GM18861 (cell line): ENCODE measurements around the gene ARL14.

Source experiments
- ATAC-seq: cut with Tn5 transposase; IDR thresholded peaks from one replicate; pipeline ENCODE4 v1.9.1; 2021; ENCODE audit not compliant: unreplicated experiment

Gene ARL14

DNA sequence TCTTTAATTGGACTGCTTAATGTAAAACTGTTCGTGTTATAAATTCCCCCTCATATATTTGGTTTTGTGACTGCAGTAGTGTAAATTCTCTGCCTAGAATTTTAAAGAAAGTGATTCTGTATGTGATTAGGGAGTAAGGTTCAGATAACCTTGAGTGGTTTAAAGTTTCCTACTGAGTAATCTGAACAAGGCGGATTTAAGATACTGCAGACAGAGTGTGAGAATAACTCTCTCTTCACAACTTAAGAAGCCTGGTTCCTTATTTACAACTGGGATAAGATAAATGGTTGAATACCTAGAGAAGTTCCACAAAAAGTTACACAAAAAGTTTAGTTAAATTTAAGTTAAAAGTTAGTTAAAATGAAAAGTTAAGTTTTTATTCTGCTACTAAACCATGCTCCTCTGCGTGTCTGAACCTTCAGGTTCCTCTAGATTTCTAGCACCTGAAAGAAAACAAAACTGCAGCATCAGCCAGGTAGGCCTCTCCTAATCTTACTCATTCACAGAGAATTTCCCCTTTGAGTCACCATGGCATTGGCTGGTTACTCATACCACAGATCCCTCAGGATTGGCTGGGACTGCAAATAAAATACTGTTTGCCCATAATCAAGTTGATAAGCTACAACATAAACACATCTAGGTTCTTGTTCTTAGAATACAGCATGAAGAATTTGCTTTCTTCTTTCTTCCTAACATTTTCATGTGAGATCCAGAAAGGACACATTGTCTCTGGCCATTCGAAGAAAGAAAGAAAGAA lies at the start of gene ARL14:
TSS of gene ARL14 (plus strand) at position 614 of the 757 bp plus-strand sequence. CDS start 187 bp downstream, outside the sequence.
- ATAC-seq, result no peak

DNA sequence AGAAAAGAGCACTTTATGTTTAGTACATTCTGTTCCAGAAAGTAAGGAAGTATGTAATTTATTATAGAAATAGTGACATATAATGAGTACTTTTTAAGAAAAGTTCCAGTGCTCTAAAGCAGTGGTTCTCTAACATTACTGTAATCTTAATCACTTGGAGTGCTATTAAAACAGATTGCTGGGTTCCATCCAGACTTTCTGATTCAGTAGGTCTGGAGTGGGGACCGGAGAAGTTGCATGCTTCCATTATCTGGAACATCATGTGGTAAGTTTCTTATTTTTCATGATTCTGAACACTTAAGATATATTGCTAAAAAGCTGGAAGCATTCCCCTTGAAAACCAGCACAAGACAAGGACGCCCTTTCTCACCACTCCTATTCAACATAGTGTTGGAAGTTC lies 47.5 kb upstream of the ARL14 start:
- ATAC-seq, result no peak

DNA sequence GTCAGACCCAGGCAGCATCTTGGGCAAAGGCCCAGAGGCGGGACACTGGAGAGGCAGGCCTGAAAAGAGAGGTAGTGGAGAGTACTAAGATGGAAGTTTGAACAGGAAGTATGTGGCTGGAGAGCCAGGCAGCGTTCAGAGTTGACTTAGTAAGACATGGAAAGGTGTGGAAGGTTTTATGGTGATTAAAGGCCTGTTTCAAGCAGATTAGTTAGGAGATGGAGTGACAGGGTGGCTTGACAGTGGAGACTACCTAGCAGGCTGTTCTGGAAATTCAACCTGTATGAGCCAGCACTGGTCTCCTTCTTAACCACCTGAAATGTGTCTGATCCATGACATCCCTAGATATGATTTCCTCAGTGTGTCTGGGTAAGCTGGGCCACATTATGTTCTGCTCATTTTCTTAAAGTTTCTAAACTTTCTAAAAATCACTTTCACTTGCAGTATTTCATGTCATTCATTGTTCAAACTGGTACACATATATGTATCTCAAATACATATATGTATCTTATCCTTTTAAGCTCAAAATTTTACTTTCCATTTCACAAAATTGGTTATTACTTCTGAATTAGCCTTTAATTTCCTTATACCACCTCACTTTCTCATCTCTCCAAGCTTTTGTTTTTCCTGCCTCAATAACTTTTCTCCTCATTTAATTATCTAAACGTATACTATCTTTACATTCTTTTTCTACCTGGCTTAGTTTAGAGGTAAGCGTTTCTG lies 43.4 kb upstream of the ARL14 start:
- no peak for ATAC-seq

DNA sequence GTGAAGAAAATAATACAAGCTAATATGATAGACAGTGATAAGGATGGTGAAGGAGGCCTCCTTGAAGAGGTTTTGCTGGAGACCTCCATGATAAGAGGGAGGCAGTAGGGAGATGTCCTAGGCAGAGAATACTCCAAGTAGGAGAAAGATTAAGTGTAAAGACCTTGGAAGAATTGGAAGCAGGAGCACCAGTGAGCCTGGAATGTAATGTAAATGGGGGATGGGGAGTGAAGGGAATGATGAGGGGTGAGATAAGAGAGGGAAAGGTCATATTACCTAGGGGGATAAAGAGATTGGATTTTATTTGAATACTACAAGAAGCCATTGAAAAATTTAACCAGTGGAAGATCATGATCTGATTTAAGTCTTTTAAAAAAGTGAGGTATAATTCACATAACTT lies 41.7 kb upstream of the ARL14 start:
- no peak for ATAC-seq

DNA sequence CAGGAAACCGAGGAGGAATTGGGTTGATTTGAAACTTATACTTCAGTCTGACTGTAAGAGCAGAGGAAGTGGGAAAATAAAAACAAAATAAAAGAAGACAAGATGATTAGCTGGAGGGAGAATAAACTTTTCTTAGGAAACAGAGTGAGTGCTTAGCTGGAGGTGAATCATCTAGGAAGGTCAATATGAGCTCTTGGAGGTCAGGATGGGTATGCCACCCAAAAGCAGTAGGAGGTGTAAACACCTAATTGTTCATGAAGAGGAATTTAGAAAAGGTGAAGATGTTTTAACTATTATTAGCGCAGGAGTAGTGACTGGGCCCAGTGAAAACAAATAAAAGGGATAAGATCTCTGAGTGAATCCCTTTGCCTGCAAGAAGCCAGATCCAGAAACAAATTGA lies 39.9 kb upstream of the ARL14 start:
- no peak for ATAC-seq

DNA sequence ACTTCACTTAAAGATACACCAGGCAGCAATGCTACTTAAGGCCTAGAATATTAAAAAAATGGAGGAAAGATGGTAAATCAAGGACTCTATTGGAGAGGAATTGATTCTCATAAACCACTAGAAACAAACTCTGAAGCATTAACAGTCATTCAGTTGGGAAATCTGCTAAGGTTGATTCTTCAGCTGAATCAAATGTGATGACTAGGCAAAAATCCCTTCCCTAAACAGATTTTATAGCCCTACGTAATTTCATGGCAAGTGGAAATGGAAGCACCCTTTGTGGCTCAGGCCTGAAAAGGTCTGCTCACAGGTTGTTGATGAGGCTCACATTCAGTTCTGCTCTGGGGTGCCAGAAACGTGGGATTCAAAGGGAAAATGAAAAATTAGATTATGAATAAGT lies 38.8 kb upstream of the ARL14 start:
- no peak for ATAC-seq

DNA sequence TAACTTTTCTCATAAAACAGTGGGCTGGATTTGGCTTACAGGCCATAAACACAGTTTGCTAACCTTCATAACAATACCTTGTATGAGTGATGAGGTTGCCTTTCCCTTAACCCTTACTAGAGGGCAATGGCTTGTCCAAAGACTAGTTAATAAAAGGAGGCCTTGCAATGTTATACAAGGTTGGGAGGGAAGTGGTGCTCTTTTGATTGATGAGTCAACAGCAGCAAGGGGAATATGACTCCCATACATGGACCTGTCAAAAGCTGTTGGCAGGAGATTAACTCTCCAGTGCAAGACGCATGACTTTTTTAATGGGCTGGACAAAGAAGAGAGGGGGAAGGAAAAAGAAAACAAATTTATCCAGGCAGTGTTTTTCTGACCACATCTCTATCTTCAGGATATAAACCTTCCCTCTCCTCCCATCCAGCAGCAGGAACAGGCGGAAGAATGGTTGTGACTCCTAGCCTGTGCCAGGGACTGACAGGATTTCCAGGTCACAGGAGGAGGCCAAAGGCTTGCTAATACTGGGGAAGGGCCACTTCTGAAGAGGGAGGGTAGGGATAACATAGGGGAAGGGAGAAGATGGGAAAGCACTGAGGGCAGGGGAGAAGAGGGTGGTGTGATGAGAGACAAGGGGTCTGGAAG lies 35.2 kb upstream of the ARL14 start:
- ATAC-seq, result no peak

DNA sequence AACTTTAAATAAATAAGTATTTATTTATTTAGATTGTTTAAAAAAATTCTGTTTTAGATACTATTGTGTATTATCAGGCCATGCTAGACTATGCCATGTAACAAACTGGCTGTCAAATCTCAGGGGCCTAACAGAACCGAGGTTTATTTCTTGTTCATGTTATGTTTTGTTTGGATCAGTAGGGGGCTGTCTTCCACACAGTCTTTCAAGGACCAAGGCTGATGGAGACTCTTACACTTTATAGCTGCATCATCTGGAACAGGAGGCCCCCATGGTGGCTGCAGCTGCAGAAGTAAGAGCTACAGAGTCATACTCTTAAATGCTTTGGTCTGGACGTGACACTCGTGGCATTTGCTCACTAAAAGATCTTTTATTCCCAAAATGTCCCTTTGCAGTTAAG lies 33.0 kb upstream of the ARL14 start:
- no peak for ATAC-seq

DNA sequence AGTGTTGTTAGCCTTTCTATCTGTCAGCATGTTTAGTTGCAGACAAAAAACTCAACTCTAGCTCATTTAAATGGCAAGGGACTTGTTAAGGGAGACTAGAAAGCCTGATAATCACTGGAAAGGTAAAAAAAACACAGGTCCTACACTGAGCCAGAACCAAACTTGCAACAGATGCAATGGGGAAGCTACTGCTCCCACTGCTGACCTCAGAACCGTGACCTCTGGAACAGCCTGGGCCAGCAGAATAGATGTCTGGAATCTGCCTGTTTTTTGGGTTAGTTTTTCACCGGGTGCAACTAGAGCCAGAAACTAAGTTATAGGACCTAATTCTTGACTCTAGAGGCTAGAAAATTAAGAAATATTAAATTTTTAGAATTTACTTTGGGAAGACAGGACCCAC lies 32.5 kb upstream of the ARL14 start:
- ATAC-seq, result no peak

DNA sequence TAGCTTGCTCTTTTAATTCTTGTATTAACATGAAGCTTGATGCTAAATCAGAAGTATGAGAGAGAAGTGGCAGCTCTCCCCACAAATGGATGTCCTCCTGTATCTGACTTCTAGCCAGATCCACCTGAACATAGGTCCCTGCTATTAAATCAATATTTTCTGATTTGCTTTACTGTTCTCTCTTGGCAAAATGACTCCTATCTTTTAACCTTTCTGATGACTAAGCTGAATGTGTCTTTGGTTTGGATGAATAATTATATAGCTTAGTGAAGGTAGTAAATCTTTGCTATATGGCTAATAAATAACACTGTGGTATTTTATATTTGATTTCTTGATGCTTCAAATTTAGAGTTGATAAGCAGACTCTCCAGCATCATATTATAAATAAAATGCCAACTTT lies 28.3 kb upstream of the ARL14 start:
- no peak for ATAC-seq

DNA sequence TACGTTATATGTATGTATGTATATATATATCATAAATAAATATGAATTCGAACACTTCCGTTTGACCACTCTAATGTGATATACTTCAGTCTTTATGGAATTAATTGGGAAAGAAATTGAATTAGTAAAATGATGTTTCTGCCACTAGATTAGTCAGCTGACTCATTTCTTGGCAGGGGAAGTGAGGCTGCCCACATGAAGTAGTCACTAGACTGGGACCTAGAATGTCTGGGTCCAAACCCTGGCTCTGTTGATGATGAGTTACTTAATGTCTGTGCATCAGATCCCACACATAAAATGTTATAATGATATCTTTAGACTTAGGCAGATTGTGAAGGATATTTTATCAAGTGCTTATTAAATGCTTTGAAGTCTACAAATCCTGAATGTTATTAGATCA lies 27.4 kb upstream of the ARL14 start:
- ATAC-seq, result no peak

DNA sequence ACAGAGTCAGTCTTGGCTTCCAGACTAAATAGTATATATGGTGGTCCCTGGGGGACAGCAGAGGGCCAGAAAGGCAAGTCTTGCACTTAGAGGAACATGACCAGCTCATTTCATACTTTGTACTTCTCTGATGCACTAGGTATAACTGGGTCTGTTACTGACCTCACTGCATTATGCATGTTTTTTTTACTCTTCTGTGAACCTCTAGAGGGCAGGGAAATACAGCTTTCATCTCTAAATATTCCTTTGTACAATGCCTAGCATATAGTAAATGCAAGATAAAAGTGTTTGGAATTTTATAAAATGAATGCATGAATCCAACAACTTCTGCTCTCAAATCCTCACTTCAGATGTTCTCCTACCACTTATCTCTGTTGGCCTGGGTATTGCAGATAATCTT lies 23.4 kb upstream of the ARL14 start:
- no peak for ATAC-seq

DNA sequence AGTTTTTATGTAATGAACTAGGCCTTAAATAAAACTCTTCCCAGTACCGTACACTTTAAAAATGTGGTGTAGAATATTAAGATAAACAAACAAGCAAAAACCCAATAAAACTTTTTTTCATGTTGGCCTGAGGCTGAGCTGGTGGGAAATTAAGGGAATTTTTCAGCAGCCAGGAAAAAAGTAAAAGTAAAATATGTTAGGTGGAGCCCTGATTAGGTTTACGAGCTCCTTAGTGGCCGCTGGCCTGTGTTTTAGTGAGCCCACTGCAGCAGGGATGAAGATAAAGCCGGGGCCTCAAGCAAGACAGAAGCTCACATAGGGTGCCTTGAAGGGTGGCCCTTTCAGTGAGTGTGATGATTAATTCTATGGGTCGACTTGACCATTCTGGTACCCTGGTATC lies 16.1 kb upstream of the ARL14 start:
- ATAC-seq, result no peak

DNA sequence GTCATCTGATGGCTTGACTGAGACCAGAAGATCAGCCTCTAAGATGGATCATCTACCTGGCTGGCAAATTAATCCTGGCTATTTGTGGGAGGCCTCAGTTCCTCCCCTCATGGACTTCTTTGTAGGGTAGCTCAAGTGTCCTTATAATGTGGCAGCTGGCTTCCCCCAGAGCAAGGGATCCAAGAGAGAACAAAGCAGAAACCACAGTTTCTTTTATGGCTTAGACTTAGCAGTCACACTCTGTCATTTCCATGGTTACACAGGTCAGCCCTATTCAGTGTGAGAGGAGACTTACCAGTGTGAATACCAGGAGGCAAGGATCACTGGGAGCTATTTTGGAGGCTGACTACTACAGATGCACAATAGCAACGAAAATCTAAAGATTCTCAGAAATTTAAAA lies 15.3 kb upstream of the ARL14 start:
- ATAC-seq, result no peak

DNA sequence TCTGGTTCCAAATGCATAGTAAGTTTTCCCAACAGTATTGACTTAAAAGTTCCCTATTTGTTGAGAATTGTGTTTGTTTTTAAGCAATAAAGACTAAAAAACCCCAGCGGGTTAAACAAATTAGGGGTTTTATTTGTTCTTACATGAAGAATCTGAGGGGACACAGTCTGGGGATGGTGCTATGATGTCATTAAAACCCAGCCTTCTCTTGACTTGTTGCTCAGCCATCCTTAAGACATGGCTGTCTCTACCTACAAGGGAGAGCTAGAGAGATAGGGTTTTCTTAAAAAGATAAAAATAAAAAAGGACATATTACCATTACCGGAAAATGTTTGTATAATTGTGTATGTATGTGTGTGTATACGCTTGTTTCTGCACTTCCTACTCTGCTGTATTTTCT lies 11.7 kb upstream of the ARL14 start:
- ATAC-seq, result no peak

DNA sequence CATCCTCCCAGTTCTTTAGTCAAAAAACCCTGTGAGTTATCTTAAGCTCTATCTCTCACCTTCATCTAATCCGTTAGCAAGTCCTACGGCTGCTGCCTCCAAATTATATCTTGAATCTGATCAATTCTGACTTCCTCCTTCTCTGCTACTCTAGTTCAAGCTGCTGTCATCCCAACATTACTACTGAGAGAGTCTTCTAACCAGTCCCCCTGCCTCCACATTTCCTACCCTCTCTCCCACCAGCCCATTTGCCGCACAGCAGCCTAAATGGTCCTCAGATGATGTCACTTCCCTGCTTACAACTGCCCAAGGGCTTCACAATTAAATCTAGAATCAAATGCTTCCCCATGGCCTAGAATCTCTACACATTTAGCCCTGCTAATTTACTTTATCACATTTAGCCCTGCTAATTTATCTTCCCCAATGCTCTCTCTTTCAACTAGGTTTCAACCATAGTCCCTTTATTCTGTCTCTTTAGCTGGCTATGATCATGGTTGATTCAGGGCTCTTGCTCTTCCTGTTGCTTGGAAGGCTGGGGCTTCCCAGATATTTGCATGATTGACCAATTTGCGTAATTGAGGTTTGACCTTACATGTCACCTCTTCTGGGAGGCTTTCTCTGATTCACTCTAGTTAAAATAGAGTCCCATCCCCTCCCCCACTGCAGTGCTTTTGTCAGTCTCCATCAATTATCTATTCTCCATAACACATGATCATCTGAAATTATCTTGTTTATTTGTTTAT lies 11.0 kb upstream of the ARL14 start:
- peak; percentile 93 for ATAC-seq

DNA sequence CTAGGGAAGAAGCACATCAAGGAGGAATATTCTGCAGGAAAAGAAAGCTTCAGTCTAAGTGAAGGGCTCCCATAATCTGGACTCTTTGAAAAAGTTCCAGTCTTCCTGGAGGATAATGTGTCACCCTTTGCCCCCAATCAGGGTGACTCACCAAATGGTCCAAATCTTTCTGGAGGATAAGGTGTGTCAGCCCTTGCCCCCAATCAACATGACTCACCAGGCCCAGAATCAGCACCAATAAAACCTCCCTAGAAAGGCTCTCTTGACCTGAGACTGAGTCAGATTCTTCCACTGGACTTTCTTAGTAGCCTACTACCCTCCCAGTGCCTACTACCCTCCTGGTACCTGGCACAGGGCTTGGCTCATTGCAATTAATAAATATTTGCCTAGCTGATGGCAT lies 9.5 kb upstream of the ARL14 start:
- ATAC-seq, result no peak

DNA sequence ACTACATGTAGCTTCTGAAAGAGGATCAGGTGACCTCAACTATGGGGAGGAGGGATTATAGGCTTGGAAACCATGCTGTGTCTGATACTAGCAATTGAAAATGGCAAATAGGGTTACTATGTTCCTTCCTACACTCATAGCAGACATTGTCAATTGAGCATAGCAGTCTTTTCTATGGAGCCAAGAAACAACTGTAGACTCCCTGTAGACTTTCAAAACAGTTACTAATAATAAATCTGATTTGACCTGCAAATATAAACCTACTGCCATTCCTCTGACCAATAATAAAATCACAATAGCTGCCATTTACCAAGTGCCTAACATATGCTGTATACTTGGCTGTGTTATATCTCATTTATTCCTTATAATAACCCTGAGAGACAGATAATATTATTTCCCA lies 8.5 kb upstream of the ARL14 start:
- no peak for ATAC-seq

DNA sequence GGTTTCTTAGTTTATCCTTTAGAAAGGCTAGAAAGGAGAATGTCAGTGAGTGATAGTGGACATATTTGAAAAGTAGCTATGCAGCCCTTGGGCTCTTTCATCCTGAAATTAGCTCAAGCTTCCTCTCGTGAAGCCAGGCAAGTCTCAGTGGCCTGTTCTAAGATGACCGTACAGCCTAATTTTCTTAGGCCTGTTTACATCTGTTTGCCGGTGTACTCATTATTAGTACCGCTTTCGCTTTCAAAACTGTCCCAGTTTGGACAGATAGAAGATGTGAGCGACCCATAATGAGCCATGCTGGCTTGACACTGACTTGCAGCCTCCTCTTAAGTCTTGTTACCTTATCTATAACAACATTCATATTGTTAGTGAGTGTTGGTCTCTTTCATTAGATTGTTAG lies 5.7 kb upstream of the ARL14 start:
- ATAC-seq, result peak; percentile 72

DNA sequence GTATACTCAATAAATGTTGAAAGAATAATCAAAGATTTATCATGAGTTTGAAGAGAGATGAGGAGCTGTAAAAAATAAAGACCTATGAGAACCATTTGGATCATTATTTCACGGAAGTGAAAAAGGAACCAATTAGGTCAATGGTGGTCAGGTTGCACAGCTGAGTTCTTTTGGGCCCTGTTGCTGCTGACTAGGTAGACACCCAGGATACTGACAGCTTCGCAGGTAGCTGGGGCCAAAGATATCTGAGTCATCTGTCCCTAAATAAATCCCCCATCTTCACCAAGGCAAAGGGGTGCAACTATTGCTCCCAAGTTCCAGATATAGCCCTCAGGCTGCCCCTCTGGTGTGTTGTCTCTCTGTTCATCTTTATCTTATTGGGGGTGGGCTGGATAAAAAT lies 5.0 kb upstream of the ARL14 start:
- no peak for ATAC-seq

DNA sequence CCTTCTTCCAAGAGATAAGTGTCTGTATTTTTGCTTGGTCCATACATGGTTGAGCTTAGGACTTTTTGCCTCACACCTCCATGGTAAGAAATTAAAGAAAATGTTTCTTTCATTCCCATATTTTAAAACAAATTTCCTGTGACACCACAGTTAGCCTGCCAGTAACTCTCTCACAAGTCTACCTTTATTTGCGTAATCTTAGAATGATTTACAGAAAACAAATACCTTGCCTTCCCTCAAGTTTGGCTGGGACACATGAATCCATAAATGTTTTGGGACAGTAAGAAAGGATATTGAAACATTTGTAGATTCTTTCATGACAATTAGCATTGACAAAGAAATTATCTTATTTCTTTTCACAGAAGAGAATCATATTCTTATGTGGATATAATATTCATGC lies 3.8 kb upstream of the ARL14 start:
- ATAC-seq, result no peak
